Thoracic aorta (tissue), 2 donors: Measurements from ENCODE around the gene CCL22. TPM values are rescaled to one million over a fixed set of nuclear protein-coding genes. Genes with fewer than 3 reads are reported as not detected.

ENCODE experiments used
- ATAC-seq: fragments of 150-250 bp; one replicate; pipeline ENCODE4 v1.8.0; 2017; ENCODE audit warnings: low read depth; ENCODE audit not compliant: insufficient number of reproducible peaks, low FRiP score
- DNase-seq: peaks from one replicate; pipeline ENCODE4 v3.0.0-alpha.2; 2020; ENCODE audit warnings: low spot score
- H3K27ac ChIP-seq, 2 donors: fragments of 200-600 bp; sonication (generic); 1 replicate in 1 of 2; 2 replicates in 1 of 2; pipeline ENCODE4 v1.5.1; 2016; ENCODE audit warnings: mild to moderate bottlenecking in 2 of 2, moderate library complexity in 2 of 2
- H3K27me3 ChIP-seq: fragments of 200-600 bp; sonication (generic); replicated peaks from 2 replicates; pipeline ENCODE4 v1.6.0; 2016; ENCODE audit warnings: mild to moderate bottlenecking; ENCODE audit not compliant: insufficient read depth
- H3K36me3 ChIP-seq: fragments of 200-600 bp; sonication (generic); one replicate; pipeline ENCODE4 v1.5.1; 2016
- H3K4me1 ChIP-seq, 2 donors: fragments of 200-600 bp; sonication (generic); 1 replicate in 1 of 2; 2 replicates in 1 of 2; pipeline versions ENCODE4 v1.5.1 to v1.6.0; 2016; ENCODE audit warnings: low read depth in 2 of 2, mild to moderate bottlenecking in 1 of 2; ENCODE audit not compliant: control insufficient read depth in 1 of 2
- H3K4me3 ChIP-seq: fragments of 200-600 bp; sonication (generic); 2 replicates; pipeline ENCODE4 v1.5.1; 2016; ENCODE audit warnings: mild to moderate bottlenecking
- H3K9me3 ChIP-seq: fragments of 200-600 bp; sonication (generic); 2 replicates; pipeline ENCODE4 v1.5.1; 2016
- CTCF ChIP-seq: fragments of 200-600 bp; sonication (generic); IDR thresholded peaks from one replicate; pipeline ENCODE4 v1.5.1; 2019; ENCODE audit warnings: antibody characterized with exemption
- total RNA-seq, 2 donors: library from RNA; depleted of rRNA; stranded (reverse); fragments of >200 nt; gene quantifications; one replicate each; pipeline versions ENCODE4 v1.1.0 to v1.2.3, GENCODE V29; 2016

The CCL22 gene
- total RNA-seq, 2 donors from 2014 or later: not detected

- no peak for DNase-seq
- H3K36me3 ChIP-seq: peaks cover 31% of the 10 kb centered on the region
- H3K4me3 ChIP-seq: no peak overlapping the region
- no peaks in the 10 kb centered on the region for H3K27me3 ChIP-seq
- TF ChIP-seq CTCF: no peak
- peak overlapping the region in 1 of 2 donors; percentile 56 for H3K27ac ChIP-seq
- H3K4me1 ChIP-seq: peaks cover 35 to 79% of the 10 kb centered on the region in 2 donors
- no peaks in the 10 kb centered on the region for H3K9me3 ChIP-seq
- no peak for ATAC-seq
Observed at GRCh38 chr16:57382535-57383275, 24.1 kb downstream of the CCL22 start.

- ATAC-seq: no peak
- Histone ChIP-seq H3K27ac (peak overlapping the region; percentile 44 to 56), H3K4me1 (peaks cover 35 to 71% of the 10 kb centered on the region in 2 donors), H3K27me3 (no peaks in the 10 kb centered on the region), H3K4me3 (no peak overlapping the region), H3K36me3 (peaks cover 31% of the 10 kb centered on the region), H3K9me3 (no peaks in the 10 kb centered on the region)
- no peak for TF ChIP-seq CTCF
- no peak for DNase-seq
Observed at GRCh38 chr16:57383276-57384247, 25.0 kb downstream of the CCL22 start.

GRCh38 chr16:57384248-57385070 lies 25.9 kb downstream of the CCL22 start:
- DNase-seq (no peak), ATAC-seq (no peak)
- H3K9me3 ChIP-seq: no peaks in the 10 kb centered on the region
- peak overlapping the region; percentile 44 to 56 for H3K27ac ChIP-seq
- H3K4me1 ChIP-seq: peaks cover 31 to 62% of the 10 kb centered on the region in 2 donors
- H3K4me3 ChIP-seq: no peak overlapping the region
- H3K36me3 ChIP-seq: peaks cover 29% of the 10 kb centered on the region
- no peak for TF ChIP-seq CTCF
- H3K27me3 ChIP-seq: no peaks in the 10 kb centered on the region

- Histone ChIP-seq H3K36me3 (peaks cover 23% of the 10 kb centered on the region), H3K9me3 (no peaks in the 10 kb centered on the region), H3K4me3 (no peak overlapping the region), H3K27ac (no peak overlapping the region), H3K27me3 (no peaks in the 10 kb centered on the region), H3K4me1 (peaks cover 28 to 57% of the 10 kb centered on the region in 2 donors)
- DNase-seq: no peak
- no peak for ATAC-seq
- no peak for TF ChIP-seq CTCF
Observed at GRCh38 chr16:57385083-57385482, 26.5 kb downstream of the CCL22 start.
